Liver (tissue), 3 donors: Measurements from ENCODE around the gene IQUB.

Experiments
- EGR1 ChIP-seq, 2 donors: IDR thresholded peaks; 2 replicates each; pipeline ENCODE4 v1.6.1; 2016 to 2018; ENCODE audit warnings: antibody characterized with exemption in 2 of 2, low read depth in 2 of 2
- FOXA1 ChIP-seq: IDR thresholded peaks from 2 replicates; pipeline ENCODE4 v1.6.1; 2016; ENCODE audit warnings: antibody characterized with exemption
- GABPA ChIP-seq, 2 donors: IDR thresholded peaks in 1 of 2; conservative IDR thresholded peaks in 1 of 2; 2 replicates each; pipeline ENCODE4 v1.6.1; 2016; ENCODE audit warnings: antibody characterized with exemption in 2 of 2, mild to moderate bottlenecking in 1 of 2, moderate library complexity in 1 of 2
- JUND ChIP-seq, 2 donors: IDR thresholded peaks; 2 replicates each; pipeline ENCODE4 v1.6.1; 2016; ENCODE audit warnings: antibody characterized with exemption in 2 of 2
- NR2F2 ChIP-seq: IDR thresholded peaks from 2 replicates; pipeline ENCODE4 v1.6.1; 2016; ENCODE audit warnings: antibody characterized with exemption
- RAD21 ChIP-seq, 2 donors: IDR thresholded peaks; 2 replicates each; pipeline ENCODE4 v1.6.1; 2016; ENCODE audit warnings: antibody characterized with exemption in 2 of 2, mild to moderate bottlenecking in 2 of 2
- SP1 ChIP-seq: IDR thresholded peaks from 2 replicates; pipeline ENCODE4 v1.6.1; 2018; ENCODE audit warnings: antibody characterized with exemption, mild to moderate bottlenecking
- TAF1 ChIP-seq: conservative IDR thresholded peaks from 2 replicates; pipeline ENCODE4 v1.6.1; 2016; ENCODE audit warnings: antibody characterized with exemption, mild to moderate bottlenecking
- YY1 ChIP-seq: IDR thresholded peaks from 2 replicates; pipeline ENCODE4 v1.6.1; 2016; ENCODE audit warnings: antibody characterized with exemption, mild to moderate bottlenecking
- TF ChIP-seq, protein P1 (sequence below): fragments of 150-350 bp; IDR thresholded peaks from 2 replicates; pipeline ENCODE4 v1.5.1; 2017; ENCODE audit warnings: improper control_type of control experiment, low read depth, low read length; ENCODE audit not compliant: missing input control
- TF ChIP-seq, protein P2 (sequence below): IDR thresholded peaks from 2 replicates; pipeline ENCODE4 v1.6.1; 2016; ENCODE audit warnings: antibody characterized with exemption
- TF ChIP-seq, protein P3 (sequence below): IDR thresholded peaks from 2 replicates; pipeline ENCODE4 v1.6.1; 2016; ENCODE audit warnings: antibody characterized with exemption
- donor health status: healthy.
- donor health status: healthy.

DNA sequence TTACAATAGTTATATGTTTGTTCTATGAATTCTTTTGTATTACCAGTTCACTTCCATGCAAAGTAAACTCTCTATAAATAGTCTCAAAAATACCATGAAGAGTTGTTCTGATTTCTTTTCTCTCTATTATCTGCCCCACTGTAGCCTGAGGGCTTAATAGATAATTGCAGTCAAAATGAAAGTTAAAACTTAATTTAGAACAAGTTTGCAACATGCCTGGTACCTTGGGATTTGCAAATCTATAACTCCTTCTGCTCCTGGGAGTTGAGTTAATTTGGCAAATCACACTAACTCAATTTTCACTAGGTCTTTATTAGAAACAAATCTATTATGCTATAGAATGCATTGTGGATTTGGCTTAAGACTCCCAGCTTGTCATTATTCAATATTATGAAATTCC lies 45.0 kb upstream of the IQUB start:
- TF ChIP-seq, protein P1, sequence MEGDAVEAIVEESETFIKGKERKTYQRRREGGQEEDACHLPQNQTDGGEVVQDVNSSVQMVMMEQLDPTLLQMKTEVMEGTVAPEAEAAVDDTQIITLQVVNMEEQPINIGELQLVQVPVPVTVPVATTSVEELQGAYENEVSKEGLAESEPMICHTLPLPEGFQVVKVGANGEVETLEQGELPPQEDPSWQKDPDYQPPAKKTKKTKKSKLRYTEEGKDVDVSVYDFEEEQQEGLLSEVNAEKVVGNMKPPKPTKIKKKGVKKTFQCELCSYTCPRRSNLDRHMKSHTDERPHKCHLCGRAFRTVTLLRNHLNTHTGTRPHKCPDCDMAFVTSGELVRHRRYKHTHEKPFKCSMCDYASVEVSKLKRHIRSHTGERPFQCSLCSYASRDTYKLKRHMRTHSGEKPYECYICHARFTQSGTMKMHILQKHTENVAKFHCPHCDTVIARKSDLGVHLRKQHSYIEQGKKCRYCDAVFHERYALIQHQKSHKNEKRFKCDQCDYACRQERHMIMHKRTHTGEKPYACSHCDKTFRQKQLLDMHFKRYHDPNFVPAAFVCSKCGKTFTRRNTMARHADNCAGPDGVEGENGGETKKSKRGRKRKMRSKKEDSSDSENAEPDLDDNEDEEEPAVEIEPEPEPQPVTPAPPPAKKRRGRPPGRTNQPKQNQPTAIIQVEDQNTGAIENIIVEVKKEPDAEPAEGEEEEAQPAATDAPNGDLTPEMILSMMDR: no peak
- no peak for TF ChIP-seq GABPA (IDR thresholded peaks at IDR 0.05 in 1 of 2, conservative IDR thresholded peaks at IDR 0.05 in 1 of 2)
- TF ChIP-seq, protein P2, sequence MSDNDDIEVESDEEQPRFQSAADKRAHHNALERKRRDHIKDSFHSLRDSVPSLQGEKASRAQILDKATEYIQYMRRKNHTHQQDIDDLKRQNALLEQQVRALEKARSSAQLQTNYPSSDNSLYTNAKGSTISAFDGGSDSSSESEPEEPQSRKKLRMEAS: no peak
- TF ChIP-seq RAD21 (IDR thresholded peaks at IDR 0.05): no peak
- TF ChIP-seq TAF1: no peak
- no peak for TF ChIP-seq EGR1 (IDR thresholded peaks at IDR 0.05; ENCODE audit: low read depth in 2 of 2)
- no peak for TF ChIP-seq JUND (IDR thresholded peaks at IDR 0.05)
- TF ChIP-seq YY1: no peak
- no peak for TF ChIP-seq NR2F2
- TF ChIP-seq FOXA1: no peak
- TF ChIP-seq, protein P3, sequence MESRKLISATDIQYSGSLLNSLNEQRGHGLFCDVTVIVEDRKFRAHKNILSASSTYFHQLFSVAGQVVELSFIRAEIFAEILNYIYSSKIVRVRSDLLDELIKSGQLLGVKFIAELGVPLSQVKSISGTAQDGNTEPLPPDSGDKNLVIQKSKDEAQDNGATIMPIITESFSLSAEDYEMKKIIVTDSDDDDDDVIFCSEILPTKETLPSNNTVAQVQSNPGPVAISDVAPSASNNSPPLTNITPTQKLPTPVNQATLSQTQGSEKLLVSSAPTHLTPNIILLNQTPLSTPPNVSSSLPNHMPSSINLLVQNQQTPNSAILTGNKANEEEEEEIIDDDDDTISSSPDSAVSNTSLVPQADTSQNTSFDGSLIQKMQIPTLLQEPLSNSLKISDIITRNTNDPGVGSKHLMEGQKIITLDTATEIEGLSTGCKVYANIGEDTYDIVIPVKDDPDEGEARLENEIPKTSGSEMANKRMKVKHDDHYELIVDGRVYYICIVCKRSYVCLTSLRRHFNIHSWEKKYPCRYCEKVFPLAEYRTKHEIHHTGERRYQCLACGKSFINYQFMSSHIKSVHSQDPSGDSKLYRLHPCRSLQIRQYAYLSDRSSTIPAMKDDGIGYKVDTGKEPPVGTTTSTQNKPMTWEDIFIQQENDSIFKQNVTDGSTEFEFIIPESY: no peak
- no peak for TF ChIP-seq SP1
